Activated CD8-positive, alpha-beta T cell treated with anti-CD3 and anti-CD28 coated beads, Interleukin-2, amount 10 ng/mL, durations not matched to agents 7 days and 5 days (primary cell): Measurements from ENCODE around the gene EEIG2. TPM values are rescaled to one million over a fixed set of nuclear protein-coding genes. Genes with fewer than 3 reads are reported as not detected.

Experiments
- ATAC-seq: fragments of 150-1000 bp; cut with Tn5 transposase; one replicate; pipeline ENCODE4 v1.10.0; 2021; ENCODE audit warnings: moderate library complexity
- CTCF ChIA-PET: fragments of 350-600 bp; sonication (Branson Sonifier 250); formaldehyde crosslinking; loops from one replicate; lab custom pipeline; 2021; ENCODE audit warnings: antibody characterized with exemption; lab: Charles Lee
- POLR2A ChIA-PET: fragments of 350-600 bp; sonication (Branson Sonifier 250); formaldehyde crosslinking; loops from one replicate; lab custom pipeline; 2021; ENCODE audit warnings: antibody characterized with exemption; lab: Charles Lee
- DNase-seq: peaks from one replicate; pipeline ENCODE4 v3.0.0-alpha.2; 2020
- H3K27ac Mint-ChIP-seq: one replicate; pipeline ENCODE4 v1.8.0; 2021; ENCODE audit warnings: mild to moderate bottlenecking, mixed read lengths
- H3K27me3 Mint-ChIP-seq: one replicate; pipeline ENCODE4 v1.8.0; 2021; ENCODE audit warnings: low read depth, mixed read lengths
- H3K36me3 Mint-ChIP-seq: one replicate; pipeline ENCODE4 v1.8.0; 2021; ENCODE audit warnings: low read depth, mixed read lengths
- H3K4me1 Mint-ChIP-seq: one replicate; pipeline ENCODE4 v1.8.0; 2021; ENCODE audit warnings: low read depth, mixed read lengths
- H3K4me3 Mint-ChIP-seq: one replicate; pipeline ENCODE4 v1.8.0; 2021; ENCODE audit warnings: mild to moderate bottlenecking, mixed read lengths
- H3K9me3 Mint-ChIP-seq: one replicate; pipeline ENCODE4 v1.8.0; 2022; ENCODE audit warnings: mixed read lengths; ENCODE audit not compliant: insufficient read depth
- total RNA-seq, 2 experiments: library from RNA; stranded (reverse); gene quantifications; one replicate each; pipeline ENCODE4 v1.2.3, GENCODE V29; 2021

The EEIG2 gene
- total RNA-seq, 2 experiments from 2014 or later, result 18.1 to 18.9 TPM

DNA sequence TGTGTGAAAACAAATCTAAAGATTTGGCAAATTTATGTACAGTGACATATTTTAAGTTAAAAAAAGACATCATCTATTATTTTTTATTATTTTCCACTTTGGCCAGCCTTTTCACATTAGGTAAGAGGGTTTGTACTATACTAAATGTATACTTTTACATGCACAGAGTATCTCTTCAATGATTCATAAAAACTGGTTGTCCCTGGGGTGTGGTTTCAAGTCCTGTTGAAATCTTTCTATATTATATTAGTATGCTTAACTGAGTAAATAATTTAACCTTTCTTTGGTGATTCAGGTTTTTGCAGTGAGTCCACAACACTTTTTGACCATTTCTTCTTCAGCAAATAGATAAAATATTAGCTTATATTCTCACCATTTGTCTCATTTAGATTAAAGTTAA lies 45.7 kb downstream of the EEIG2 start:
- no peaks in the 10 kb centered on the region for H3K9me3 Mint-ChIP-seq
- no peak overlapping the region for H3K4me3 Mint-ChIP-seq
- ChIA-PET POLR2A (no interaction called here), CTCF (interaction anchor here (0.7 to 1.0 kb wide), 2 partner anchors 13 to 30 kb away, joined by 3 read pairs; no protein-coding TSS in a partner anchor)
- H3K27ac Mint-ChIP-seq, result no peak overlapping the region
- DNase-seq (no peak), ATAC-seq (no peak)
- H3K27me3 Mint-ChIP-seq, result no peaks in the 10 kb centered on the region
- peaks cover 4% of the 10 kb centered on the region for H3K36me3 Mint-ChIP-seq
- no peaks in the 10 kb centered on the region for H3K4me1 Mint-ChIP-seq

DNA sequence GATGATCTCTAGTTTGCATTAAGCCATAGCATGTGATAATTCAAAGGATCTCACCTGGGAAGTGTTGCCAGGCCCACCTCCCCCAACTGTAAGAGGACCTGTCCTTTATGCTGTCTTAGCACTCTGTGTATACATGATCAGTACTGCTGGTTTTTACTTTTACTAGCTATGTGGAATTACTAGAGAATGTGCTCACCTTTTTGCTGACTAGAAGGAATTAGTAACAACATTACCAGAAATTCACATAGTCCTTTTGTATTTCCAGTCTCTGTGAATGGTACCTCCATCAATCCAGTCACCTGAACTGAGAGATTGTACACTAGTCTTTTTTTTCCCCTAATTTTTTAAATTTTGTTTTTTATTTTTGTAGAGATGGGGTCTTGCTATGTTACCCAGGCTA lies 46.6 kb downstream of the EEIG2 start:
- DNase-seq, result no peak
- Mint-ChIP-seq H3K9me3 (no peaks in the 10 kb centered on the region), H3K4me1 (no peaks in the 10 kb centered on the region), H3K27ac (no peak overlapping the region), H3K36me3 (peaks cover 4% of the 10 kb centered on the region), H3K27me3 (no peaks in the 10 kb centered on the region), H3K4me3 (no peak overlapping the region)
- ChIA-PET POLR2A (no interaction called here), CTCF (interaction anchor here (0.7 to 1.2 kb wide), 3 partner anchors 14 to 40 kb away, joined by 3 to 4 read pairs (median 3); no protein-coding TSS in a partner anchor)
- ATAC-seq, result no peak

DNA sequence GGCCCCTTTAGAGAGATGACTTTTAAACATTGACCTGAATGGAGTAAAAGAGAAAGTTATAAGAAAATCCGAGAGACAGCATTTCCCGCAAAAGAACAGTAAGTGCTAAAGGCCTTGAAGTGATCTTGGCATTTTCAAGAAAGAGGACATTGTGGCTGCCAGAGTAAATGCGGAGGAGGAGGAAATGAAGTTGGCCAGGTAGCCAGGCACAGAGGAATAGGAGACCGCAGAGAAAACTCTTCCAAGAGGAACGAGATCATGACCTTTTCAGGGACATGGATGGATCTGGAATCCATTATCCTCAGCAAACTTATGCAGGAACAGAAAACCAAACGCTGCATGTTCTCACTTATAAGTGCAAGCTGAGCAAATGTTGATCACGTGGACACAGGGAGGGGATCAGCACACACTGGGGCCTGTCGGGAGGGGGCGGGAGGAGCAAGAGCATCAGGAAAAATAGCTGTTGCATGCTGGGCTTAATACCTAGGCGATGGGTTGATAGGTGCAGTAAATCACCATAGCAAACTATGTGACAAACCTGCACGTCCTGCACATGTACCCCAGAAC lies 49.7 kb downstream of the EEIG2 start:
- DNase-seq, result no peak
- Mint-ChIP-seq H3K9me3 (no peaks in the 10 kb centered on the region), H3K4me3 (no peak overlapping the region), H3K27me3 (no peaks in the 10 kb centered on the region), H3K4me1 (no peaks in the 10 kb centered on the region), H3K36me3 (peaks cover 4% of the 10 kb centered on the region), H3K27ac (no peak overlapping the region)
- ATAC-seq, result no peak
- CTCF ChIA-PET, result no interaction called here
- POLR2A ChIA-PET, result no interaction called here

Other genes starting within 250 kb of the EEIG2 start
- not detected for gene NBPF6, start 109.8 kb upstream of the EEIG2 start, total RNA-seq
- gene HENMT1, start 101.0 kb downstream of the EEIG2 start, total RNA-seq, result 10 to 100 TPM; 38.7 to 40.5 TPM
- 10 to 100 TPM; 66.8 to 69.1 TPM for gene PRPF38B, start 132.2 kb downstream of the EEIG2 start, total RNA-seq
- gene FNDC7, start 152.8 kb downstream of the EEIG2 start, total RNA-seq, result not detected
- 10 to 100 TPM; 41.8 to 44.3 TPM for gene STXBP3, start 186.6 kb downstream of the EEIG2 start, total RNA-seq